Ureter (tissue), 1 donor: ENCODE results near the gene SERPINB6. TPM values are rescaled to one million over a fixed set of nuclear protein-coding genes. Genes with fewer than 3 reads are reported as not detected.
A peak's percentile ranks its signal among the peaks of the same experiment; 100 is the strongest.
"Not testable (repeated sequence)": the region's sequence is repeated elsewhere in the genome, so short reads cannot be mapped to it uniquely, and the experiment has no call there.

Source experiments
- DNase-seq: peaks from one replicate; pipeline ENCODE4 v3.0.0-alpha.2; 2020; ENCODE audit warnings: low spot score
- total RNA-seq: library from RNA; stranded (reverse); gene quantifications from one replicate; pipeline ENCODE4 v1.2.4, GENCODE V29; 2023
- donor health status: DM: yes; HTN: yes; CAD: no.

The SERPINB6 gene
- total RNA-seq, 1 donor from 2014 or later: 121 TPM

DNA sequence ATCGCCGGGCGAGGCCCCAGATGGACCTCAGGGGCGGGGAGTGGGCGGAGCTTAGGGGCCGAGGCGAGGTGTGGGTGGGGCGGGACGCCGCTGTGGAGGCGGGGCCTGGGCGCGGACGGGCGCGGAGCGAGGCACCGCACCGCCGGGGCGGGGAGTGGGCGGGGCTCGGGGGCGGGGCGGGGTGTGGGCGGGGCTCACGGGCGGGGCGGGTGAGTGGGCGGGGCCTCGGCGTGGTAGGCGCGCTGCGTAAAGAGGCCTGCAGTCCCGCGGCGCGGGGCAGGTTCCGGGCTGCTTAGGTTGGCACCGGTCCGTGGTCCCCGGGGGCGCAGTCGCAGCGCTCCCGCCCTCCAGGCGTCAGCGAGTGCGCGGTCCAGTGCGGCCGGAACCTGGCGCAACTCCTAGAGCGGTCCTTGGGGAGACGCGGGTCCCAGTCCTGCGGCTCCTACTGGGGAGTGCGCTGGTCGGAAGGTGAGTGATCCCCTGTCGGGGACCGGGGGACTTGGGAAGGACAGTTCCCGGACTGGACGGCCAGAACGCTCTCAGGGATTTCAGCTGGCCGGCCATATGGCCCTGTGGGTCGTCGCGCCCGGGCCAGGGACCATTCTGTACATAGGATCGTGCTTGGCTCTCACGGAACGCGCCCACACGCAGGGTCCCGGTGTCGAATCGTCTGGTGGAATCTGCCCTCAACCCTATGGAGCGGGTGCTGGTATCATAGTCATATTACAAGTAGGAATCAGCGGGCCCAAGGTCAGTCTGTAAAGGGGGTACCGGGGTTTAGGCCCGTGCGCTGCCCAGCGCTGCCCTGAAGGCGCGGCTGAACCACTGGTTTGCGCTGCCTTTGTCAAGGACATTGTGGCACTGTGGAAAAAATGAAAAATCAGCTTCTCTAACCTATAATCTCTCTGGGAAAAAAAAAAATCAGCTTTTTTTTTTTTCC lies 28.5 kb upstream of the SERPINB6 start, which contains the start of gene NQO2:
TSS of gene NQO2 (plus strand) at position 277 of the 940 bp plus-strand sequence. CDS start 6,659 bp downstream, outside the sequence.
- DNase-seq: peak; percentile 93

DNA sequence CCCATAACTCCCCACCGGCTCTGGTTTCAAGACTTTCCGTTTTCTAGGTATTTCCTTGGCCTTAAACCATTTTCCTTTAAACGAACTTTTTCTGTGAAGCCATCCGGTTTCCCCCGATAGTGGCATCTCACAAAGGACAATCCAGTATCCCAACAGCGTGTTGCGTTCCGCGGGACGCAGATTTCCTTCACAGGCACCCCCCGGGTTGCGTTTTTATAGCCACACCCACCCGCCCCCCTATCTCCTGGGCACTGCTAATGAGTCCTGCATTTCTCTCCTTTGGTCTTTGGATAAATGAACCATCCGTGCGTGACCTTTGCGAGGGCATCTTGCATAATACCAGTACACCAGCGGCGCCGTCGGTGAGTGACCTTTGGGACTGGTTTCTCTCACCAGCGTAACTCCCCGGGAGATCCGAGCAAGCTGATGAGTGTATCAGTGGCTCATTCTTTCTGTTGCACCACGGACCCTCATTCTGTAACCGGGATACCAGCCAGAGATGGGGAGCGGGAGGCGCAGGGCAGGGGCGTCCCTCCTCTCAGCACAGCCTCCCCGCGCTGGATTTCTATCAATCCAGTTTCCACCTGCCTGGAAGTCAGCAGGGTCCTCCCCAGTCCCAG lies 27.7 kb upstream of the SERPINB6 start:
- DNase-seq: no peak

DNA sequence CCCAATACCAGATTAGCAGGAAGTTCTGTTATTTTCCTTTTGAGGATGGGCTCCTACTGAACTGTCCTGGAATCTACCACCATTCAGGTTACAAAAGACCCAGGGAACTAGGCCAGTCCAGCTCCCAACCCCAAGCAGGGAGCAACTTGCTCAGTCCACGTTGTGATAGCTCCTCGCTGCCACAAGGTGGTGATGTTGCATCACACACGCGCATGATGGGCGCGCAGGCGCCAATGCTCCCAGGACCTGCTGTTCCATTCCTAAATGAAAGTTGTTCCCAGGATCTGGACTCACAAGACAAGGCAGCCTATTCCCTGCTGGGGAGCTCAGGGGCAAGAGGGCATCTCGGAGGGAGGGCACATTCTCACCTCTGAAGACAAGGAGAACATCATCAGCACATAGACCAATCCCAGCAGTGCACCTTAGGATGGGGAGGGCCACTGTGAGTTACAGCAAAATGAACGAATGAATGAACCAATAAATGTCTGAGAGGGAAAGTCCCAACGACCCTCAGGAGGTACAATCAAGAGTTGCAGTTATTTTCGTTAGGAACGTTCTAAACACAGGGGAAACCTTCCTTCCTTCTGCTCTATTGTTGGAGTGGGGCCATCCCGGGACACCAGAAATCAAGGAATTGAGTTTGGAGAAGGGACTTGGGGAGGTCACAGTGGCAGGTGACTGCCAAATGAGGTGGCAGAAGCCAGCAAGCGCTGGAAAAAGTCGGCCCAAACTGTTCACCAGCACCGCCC lies 27.1 kb upstream of the SERPINB6 start:
- not testable (repeated sequence) for DNase-seq

DNA sequence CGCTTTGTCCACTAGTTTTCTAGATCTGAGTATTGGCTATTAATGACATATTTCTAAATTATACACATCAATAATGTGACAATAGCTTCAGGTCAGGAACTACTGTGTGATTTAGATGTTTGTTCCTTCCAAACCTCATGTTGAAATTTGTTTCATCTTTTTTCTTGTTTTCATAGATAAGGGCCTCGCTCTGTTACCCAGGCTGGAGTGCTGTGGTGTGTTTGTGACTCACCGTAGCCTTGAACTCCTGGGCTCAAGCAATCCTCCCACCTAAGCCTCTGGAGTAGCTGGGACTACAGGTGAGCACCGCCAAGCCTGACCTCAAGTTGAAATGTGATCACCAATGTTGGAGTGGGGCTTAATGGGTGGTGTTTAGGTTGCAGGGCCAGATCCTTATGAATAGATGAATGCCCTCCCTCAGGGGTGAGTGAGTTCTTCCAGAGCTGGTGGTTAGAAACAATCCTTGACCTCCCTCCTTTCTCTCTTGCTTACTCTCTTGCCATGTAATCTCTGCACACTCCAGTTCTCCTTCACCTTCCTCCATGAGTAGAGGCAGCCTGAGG lies 22.5 kb upstream of the SERPINB6 start:
- peak; percentile 32 for DNase-seq

DNA sequence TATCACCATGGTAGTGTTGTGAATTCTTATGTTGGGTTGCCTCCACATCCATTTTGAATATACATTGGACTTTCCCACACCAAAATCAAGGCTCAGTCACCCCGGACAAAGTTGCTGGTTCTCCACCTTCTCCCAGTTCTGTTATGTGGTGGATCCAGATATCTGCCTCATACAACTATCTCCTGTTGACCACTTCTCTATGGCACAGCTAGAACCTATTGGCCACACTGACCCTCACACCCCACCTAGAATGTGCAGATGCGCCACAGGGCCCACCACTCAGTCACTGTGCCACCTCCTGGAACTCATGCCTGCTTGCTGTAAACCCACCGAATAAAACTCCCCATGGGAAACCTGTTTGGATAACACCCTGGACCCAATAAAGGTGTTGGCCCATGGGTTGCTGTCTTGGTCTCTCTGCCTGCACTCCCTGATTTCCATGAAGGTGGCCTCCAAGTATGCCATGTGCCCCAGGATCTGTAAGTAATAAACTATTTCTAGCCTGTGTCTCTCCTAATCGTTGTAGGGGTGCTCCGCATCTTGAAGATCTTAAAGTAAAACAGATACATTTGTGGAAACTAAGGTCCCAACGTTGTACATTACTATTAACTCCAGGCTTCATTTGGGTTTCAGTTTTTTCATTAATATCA lies 21.1 kb upstream of the SERPINB6 start:
- no peak for DNase-seq

DNA sequence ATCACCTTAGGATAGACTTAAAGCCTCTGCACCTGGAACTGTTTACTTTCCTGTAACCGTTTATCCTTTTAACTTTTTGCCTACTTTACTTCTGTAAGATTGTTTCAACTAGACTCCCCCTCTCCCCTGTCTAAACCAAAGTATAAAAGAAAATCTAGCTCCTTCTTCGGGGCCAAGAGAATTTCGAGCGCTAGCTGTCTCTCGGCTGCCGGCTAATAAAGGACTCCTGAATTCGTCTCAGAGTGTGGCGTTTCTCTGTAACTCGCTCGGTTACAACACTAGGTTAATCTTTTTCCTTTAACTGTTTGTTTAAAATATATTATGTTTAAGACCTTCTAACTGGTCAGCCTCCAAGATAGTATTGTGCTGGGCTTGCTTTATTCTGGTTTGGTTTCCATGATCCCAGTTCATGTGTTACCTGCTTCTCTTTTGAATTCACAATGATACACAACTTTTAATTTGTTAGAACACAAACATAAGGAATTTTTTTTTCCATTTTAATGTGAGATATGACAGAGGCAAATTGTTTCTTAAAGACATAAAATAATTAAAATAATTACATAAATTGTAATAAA lies 19.7 kb upstream of the SERPINB6 start:
- peak; percentile 28 for DNase-seq

DNA sequence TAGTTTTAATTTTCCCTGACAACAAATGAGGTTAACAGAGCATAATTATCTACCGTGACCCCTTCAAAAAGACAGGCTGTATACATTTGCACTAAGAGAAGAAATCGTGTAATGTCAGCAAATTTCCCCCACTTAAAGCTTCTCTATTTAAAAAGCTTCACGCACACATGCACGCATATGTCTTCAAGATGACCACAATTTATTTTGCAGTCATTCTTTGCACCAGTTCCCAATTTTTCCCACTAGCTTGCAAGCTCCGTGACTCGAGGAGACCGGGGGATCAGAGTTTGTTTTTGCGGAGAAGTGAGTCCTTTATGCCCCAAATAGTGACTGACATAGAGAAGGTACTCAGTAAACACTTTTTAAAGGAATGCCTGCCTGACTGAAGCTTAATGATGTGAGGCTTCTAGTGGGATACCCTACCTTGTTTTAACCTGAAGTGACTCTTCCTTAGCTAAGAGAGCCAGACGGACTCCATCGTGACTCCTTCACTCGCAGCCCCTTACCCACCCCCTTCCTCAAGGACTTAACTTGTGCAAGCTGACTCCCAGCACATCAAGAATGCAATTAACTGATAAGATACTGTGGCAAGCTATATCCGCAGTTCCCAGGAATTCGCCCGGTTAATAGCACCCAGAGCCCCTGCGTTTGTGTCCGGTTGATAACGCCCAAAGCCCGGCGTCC lies 19.0 kb upstream of the SERPINB6 start:
- DNase-seq: peak; percentile 49

DNA sequence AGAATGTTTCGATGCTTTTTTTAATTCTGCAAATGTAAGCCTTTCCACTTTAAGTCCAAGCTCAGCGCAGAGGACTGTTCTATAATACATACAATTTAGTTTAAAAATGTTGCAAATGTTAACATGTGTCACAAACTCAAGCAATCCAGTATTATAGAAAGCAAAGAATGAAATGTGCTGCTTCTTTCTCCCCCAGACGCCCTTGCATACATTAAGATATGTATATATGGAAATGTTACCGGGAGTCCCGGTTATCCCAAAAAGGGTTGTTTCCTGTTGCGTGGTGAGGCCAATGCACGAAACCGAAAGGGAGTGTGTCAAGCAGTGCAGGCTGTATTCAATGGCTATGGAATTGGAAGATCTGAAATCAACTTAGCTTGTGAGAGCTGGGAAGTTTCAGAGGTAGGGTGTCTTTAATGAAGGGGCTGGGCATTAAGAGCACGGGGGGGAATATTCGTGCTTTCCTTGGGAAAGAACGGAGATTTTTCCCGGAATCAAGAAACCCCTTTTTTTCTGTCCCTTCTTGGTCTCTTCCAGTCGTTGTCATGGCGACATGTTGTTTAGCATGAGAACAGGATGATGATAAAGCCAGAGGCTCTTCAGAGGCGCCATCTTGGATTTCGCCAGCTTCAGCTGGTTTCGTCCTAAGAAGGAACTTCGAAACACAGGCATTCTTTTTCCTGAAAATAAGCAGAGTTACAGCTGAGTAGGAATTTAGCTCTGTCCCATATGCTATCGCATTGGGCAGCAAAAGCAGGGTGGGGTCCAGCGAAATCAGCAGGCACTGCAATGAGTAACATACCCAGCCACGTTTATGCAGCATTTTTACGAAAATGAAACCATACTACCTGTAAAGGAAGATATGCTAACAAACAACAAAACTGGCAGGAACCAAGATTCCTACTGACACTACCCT lies 18.2 kb upstream of the SERPINB6 start:
- DNase-seq: peak; percentile 91

DNA sequence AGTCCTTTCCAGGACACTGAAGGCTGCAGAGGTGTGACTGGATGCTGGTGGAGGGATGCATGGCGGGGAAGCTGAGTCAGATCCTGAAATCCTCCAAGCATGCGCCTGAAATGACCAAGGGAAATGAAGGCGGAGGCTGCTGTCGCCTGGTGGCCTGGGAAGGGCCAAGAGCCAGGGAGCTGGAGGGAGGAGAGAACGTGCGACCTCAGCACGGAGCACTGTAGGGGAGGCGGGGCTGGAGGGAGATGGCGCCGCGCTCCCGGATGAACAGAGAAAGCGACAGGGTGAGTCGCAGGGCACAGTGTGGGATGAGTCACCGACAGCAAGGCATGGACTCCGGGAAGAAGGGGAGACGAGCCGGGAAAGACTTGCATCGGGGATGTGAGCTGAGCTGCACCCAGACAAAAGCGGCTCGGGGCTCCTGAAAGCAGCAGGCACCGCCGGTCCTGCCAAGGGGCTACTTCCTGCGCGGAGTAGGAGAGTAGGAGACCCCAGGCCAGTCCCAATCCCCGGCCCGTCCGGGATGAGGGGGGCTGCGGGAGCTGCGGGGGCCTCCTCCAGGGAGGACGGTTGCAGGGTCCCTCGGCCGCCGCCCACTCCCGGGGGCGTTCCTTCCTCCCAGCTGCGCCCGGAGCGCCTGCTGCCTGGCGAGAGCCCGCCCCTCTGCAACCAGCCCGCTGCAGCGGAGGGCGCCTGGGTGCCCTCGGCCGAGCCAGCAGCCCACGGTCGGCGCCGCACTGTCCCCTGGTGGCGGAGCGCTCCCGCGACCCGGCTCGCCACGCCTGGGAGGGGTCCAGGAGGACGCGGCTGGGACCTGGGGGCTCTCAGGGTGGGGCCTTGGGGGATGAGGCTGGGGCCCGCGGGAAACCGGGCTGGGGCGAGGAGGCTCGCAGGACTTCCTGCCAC lies 17.3 kb upstream of the SERPINB6 start:
- peak; percentile 92 for DNase-seq

DNA sequence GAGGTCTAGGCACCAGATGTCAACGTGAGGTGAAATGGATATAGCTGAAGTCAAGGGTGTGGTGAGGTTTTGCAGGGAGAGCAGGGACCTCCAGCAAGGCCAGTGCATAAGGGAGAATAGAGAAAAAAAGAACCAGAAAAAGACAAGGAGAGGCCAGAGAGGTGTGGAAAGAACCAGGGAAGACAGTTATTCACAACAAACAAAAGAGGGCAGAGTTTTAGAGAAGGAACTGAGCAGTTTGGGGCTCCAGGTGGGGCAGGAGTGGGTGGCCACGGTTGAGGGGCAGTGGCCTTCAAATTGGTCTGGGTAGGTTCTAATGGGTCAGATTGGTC lies 16.7 kb upstream of the SERPINB6 start:
- DNase-seq: no peak

DNA sequence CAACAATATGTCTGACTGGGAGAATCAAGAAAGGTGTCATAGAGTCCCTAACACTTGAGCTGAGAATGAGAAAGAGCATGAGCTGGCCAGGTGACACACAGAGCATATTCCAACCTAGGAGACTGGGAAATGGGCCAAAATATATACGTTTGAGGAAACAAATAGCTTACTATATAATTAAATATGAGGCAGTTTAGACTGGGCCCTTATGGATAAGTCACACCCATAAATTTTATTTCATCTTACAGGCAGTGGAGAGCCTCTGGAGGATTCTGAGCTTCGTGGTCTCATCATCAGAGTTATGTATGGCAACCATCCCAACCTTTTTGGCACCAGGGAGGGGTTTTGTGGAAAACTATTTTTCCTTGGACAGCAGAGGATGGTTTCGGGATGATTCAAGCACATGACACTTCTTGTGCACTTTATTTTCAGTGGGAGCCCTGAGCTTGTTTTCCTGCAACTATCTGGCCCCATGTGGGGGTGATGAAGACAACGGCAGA lies 15.4 kb upstream of the SERPINB6 start:
- DNase-seq: peak; percentile 61

DNA sequence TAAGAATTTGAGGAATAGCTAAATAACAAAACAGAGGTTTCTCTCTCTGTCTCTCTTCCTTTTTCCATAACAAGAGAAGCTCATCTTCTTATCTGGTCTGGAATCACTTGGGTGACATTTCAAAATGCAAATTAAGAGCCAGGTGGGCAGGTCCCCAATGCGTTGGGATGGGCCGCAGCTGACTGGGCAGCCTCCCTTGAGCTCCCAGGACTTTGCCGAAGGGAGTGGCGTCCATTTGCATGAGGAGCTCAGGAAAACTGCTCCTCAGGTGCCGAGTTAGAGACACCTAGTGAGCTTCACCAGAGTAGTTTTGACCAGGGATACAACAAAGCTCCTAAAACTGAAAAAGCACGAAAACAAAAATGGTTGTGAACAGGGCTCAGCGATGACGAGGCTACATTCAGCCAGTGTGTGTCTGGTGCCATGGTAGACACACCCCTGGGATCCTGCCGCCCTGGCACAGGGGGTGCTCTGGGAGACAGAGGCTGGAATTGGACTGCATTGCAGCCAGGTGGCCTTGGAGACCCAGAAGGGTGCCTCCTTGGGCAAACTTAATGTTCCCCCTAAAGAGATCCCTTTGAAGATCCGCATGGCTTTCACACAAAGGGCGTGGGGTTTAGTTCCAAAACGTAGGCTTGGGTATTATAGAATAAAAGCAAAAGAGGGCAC lies 13.5 kb upstream of the SERPINB6 start:
- peak; percentile 39 for DNase-seq

DNA sequence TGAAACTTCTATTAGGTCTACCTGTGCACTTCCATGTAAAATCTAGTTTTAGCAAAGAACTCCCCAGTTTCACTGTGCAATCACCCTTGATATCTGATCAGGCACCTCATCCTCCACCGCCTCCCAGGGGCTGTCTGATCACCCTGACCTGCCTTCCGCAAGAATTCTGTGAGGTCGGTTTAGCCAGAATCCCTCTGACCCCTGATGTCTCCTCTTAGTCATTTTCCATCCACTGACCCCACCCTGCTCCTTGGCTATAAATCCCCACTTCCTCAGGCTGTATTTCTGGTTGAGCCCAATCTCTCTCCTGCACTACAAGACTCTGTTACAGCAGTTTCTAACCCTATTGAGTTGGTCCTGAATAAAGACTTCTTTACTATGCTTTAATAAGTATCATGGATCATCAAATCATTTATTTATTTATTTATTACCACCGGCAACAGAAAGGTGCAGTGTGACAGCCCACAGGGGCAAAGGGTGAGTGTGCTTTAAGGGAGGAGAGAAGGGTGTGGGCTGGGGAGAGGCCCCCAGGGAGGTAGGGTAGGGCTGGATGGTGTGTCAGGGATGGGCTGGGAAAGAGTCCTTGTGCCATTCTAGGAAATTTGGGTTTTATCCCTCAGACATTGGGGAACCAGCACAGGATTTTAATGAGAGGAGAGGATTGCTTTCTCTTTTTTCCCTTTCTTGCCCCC lies 11.2 kb upstream of the SERPINB6 start:
- DNase-seq: peak; percentile 29

DNA sequence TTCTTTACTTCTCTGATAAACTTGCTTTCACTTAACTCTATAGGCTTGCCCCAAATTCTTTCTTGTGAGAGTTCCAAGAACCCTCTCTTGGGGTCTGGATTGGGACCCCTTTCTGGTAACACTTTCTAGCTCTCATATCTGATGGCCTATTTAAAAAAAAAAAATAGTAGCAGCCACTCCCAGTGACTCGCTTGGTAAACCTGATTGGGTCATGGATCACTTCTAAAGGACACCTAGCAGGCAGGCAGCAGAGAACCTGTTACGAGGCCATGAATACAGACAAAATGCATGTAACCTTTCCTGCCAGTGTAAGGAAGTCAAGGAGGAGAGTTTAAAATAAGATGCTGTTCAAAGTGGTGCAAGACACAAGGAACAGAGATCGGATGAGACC lies 9.1 kb upstream of the SERPINB6 start:
- peak; percentile 24 for DNase-seq

DNA sequence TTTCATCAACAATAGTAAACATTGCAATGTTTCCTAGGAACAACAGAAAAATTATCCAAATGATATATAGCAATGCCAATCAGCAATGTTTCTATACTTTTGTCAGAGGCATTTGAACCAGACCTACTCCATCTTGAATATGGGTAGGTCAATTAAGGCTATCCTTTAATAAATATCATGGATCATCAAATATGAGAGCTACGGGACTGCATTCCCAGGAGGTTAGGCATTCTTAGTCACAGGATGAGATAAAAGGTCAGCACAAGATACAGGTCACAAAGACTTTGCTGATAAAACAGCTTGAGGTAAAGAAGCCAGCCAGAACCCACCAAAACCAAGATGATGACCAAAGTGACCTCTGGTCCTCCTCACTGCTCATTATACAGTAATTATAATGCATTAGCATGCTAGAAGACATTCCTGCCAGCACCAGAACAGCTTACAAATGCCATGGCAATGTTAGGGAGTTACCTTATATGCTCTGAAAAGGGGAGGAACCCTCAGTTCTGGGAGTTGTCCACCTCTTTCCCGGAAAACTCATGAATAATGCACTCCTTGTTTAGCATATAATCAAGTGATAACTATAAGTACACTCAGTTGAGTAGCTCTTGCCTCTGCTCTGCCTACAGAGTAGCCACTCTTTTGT lies 8.6 kb upstream of the SERPINB6 start:
- DNase-seq: peak; percentile 31

DNA sequence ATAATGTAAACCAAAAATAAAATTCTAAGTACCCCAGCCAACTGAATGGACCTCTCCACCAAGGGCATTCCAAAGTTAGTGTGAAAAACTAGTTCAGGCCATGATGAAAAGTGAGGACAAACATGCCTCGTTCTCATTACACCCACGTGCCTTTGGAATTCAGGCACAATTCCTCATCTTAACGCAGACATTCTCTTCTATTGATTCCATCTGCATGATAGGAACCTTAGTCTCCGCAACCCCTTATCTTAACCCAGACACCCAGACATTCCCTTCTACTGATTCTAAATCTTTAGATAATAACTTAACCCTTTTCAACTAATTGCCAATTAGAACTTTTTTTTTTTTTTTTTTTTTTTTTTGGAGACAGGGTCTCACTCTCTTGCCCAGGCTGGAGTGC lies 7.6 kb upstream of the SERPINB6 start:
- DNase-seq: no peak
